GM23248 (cell line): ENCODE results near the gene HADHB.
"Not testable (repeated sequence)": the region's sequence is repeated elsewhere in the genome, so short reads cannot be mapped to it uniquely, and the experiment has no call there.

Experiments used
- EZH2 ChIP-seq: fragments of 200-600 bp; sonication (generic); IDR thresholded peaks from 2 replicates; pipeline ENCODE4 v1.6.1; 2018; ENCODE audit warnings: antibody characterized with exemption, mild to moderate bottlenecking; ENCODE audit not compliant: insufficient read depth, poor library complexity, severe bottlenecking
- EZH2phosphoT487 ChIP-seq: fragments of 200-600 bp; sonication (generic); IDR thresholded peaks from 2 replicates; pipeline ENCODE4 v1.6.1; 2018; ENCODE audit warnings: antibody characterized with exemption, moderate library complexity, mild to moderate bottlenecking, low read depth; ENCODE audit not compliant: insufficient read depth

GRCh38 chr2:26268670-26269385 is 24.1 kb downstream of the HADHB start:
- TF ChIP-seq EZH2, EZH2phosphoT487: not testable (repeated sequence)
